HG03097 (cell line): ENCODE measurements around the gene GALNT16.
A peak's percentile ranks its signal among the peaks of the same experiment; 100 is the strongest.
"Not testable (repeated sequence)": the region's sequence is repeated elsewhere in the genome, so short reads cannot be mapped to it uniquely, and the experiment has no call there.

ENCODE experiments used
- ATAC-seq: cut with Tn5 transposase; IDR thresholded peaks from one replicate; pipeline ENCODE4 v1.9.1; 2021; ENCODE audit not compliant: unreplicated experiment, low FRiP score

Gene GALNT16

GRCh38 chr14:69358233-69358963, 98.4 kb downstream of the GALNT16 start:
- no peak for ATAC-seq

DNA sequence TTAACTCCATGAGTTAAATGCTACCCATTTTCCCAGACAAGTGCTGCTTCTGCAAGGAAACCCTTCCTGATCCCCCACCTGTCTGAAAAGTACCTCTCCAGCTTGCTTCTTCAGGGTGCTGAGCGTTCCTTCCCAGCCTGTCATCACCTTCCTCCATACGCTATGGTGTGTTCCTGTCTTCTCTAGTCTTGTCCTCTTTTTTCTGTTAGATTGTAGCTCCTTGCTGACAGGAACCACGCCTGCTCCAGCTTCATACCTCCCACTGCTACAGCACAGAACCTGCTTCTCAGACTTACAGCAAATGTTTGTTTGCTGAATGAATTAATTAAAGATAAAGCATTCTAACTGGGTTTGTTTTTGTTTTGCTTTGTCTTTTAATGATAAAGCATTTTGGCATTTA, 99.0 kb downstream of the GALNT16 start:
- no peak for ATAC-seq

- no peak for ATAC-seq
These were observed 100.6 kb downstream of the GALNT16 start for GRCh38 chr14:69360438-69361108.

- ATAC-seq: no peak
These were observed 103.1 kb downstream of the GALNT16 start for GRCh38 chr14:69363055-69363454.

- no peak for ATAC-seq
These were observed 104.0 kb downstream of the GALNT16 start for GRCh38 chr14:69363964-69364363.

GRCh38 chr14:69364378-69364777, 104.4 kb downstream of the GALNT16 start:
- ATAC-seq: no peak

DNA sequence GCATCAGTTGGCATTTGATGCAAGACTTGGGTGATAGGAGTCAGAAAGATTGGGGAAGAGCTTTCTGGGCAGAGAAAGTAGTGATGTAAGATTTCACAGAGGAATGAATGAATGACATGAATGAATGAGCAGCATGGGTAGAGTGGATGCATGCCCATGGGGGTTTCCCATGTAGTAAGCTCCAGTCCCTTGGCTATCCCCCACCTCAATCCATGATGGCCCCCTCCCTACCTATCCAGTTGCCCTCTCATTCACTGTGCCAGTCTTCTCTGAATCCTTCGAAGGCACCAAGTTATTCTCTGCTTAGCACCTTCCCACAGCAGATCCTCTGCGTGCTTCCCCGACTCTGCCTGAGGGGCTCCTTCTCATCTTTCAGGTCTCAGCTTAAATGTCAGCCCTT, 106.1 kb downstream of the GALNT16 start:
- no peak for ATAC-seq

DNA sequence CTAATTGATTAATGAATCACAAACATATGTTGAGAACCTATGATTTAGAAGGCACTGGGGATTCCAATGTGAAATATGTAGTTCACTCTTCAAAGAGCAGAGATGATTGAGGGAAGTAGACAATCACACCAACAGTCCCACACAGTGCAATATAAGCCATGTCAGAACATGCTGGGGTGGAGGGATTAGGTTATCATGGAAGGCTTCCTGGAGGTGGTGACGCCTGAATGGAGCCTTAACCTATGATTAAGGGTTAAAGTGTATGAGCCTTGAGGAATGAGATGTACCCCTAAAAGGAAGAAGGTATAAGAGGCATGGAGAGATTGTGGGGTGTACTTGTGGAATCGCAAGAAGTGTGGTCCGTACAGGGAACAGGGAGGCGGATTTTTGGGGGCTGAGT, 106.8 kb downstream of the GALNT16 start:
- no peak for ATAC-seq

DNA sequence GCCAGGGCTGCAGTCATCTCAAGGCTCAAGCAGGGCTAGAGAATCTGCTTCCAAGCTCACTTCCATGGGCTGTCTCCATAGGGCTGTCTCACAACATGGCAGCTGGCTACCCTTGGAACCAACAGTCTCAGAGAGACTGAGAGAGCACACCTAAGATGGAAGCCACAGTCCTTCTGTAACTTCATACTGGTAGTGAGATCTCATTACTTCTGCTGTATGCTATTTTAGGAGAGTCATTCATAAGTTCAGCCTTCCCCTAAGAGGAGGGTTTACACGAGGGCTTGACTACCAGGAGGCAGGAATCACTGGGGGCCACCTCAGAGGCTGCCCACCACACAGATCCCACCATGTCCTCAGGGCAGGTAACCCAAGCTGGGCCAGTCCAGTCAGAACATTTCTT, 108.4 kb downstream of the GALNT16 start:
- ATAC-seq: no peak

GRCh38 chr14:69370061-69370460, 110.1 kb downstream of the GALNT16 start:
- no peak for ATAC-seq

- ATAC-seq: no peak
These were observed 112.2 kb downstream of the GALNT16 start for GRCh38 chr14:69372146-69372545.

DNA sequence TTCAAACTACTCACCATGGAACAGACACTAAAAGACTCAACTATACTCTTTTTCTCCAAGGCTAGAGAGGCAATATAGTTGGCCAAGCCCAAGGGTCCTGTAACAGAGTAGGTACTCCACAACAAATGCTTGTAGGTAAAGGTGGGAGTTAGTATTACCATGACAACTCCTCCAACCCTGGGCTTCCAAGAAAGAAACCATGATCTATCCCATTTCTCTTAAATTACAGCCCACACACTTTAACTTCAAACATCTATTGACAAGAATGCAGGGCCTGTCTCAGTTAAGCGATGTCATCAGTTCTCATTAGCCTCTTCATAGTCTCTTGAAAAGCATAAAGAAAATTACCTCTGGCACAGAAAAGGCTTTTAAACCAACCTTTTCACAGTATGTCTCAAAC, 113.1 kb downstream of the GALNT16 start:
- no peak for ATAC-seq

GRCh38 chr14:69374235-69374634, 114.3 kb downstream of the GALNT16 start:
- ATAC-seq: no peak

DNA sequence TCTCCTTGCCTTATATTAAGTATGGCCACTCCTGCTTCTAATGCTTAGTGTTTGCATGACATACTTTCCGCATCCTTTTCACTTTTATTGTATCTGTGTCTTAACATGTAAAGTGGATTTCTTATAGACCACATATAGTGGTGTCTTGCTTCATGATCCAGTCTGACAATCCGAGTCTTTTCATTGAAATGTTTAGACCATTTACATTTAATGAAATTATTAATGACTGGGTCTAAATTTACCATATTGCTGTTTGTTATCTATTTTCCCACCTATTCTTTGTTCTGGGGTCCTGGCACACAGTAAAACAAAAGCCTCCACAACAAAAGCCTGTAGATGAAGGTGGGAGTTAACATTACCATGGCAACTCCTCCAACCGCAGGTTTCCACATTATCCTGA, 115.2 kb downstream of the GALNT16 start:
- ATAC-seq: no peak

- no peak for ATAC-seq
These were observed 115.8 kb downstream of the GALNT16 start for GRCh38 chr14:69375722-69376121.

- ATAC-seq: no peak
These were observed 116.5 kb downstream of the GALNT16 start for GRCh38 chr14:69376439-69376838.

DNA sequence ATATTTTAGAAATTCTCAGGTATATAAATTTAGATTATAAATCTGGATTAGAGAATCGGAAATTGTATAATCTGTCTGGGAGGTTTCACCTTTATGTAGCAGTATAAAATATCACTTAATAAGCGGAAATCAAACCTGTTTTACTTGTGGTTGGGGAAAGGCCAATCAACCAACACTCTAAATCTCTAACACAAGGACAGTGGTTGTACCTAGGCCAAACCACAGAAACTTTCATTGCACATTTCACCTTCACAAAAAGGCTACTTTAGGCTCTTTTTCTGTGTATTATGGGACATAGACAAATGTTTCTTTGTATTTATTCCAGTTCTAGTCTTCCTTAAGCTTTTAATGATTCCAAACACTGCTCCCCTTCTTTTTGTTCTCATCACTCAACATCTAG, 118.3 kb downstream of the GALNT16 start:
- ATAC-seq: no peak

- ATAC-seq: no peak
These were observed 127.4 kb downstream of the GALNT16 start for GRCh38 chr14:69387311-69387710.

DNA sequence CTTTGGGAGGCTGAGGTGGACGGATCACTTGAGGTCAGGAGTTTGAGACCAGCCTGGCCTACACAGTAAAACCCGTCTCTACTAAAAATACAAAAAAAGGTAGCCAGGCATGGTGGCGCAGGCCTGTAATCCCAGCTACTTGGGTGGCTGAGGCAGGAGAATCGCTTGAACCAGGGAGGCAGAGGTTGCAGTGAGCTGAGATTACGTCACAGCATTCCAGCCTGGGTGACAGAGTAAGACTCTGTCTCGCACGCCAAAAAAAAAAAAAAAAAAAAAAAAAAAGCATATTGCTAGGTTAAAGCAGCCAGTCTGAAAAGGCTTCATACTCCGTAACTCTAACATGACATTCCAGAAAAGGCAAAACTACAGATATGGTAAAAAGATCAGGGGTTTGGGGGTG, 131.4 kb downstream of the GALNT16 start:
- not testable (repeated sequence) for ATAC-seq

- ATAC-seq: no peak
These were observed 132.5 kb downstream of the GALNT16 start for GRCh38 chr14:69392481-69392880.

DNA sequence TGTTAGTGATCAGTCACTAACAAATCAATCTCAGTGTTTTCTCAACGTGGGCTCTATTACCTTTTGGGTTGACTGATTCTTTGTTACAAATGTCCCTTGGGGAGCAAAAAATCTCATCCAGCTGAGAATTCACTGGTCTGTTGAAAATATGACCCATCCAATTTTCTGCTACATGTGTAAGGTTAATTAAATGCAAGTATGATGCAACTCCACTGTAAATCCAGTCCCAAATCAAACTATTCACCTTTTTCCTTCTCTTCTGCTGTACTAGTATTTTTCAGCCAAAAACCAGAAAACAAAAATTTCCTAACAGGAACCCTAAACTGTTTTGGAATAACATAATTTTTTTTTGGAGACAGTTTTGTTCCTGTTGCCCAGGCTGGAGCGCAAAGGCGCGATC, 136.0 kb downstream of the GALNT16 start:
- no peak for ATAC-seq

DNA sequence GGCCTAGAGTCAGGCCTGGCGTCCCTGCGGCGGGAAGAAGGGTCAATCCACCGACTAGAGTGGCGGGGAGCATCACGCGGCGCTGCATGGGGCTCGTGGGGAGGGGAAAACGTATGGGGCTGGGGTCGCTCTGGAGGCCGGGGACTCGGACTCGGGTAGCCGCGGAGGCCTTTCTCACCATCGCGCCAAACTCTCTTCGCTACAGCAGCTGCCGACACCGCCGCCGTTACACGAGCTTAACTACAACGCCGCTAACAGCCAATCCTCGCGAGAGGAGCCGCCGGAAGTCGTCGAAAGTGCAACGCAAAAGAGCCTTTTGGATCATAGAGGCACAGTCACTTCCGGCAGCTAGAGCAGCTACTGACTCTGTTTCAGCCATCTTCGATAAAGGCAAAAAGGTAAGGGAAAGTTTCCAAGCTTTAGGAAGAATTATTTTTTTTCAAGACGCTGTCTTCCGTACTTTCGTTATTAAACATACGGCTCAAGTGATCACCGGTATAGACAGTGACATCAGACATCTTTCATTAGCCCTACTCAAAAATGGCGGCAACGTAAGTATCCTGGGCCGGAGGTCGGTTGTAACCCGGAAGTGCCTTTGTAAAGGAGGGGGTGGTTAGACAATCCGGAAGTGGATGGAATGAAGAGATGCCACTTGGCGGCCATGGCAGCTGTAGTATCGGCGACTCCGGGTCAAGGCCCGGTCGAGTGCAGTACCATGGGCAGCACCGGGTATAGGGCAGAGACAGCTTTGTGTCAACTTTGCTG, 138.3 kb downstream of the GALNT16 start, which contains the start of the genes ERH and SLC39A9:
TSS of gene ERH (minus strand) at position 247 of the 765 bp plus-strand sequence. CDS start at position 181, 66 bp downstream.
TSS of gene SLC39A9 (plus strand) at position 640 of the 765 bp plus-strand sequence. CDS start 678 bp downstream, outside the sequence.
- ATAC-seq: peak; percentile 78
